Fibroblast of pulmonary artery (primary cell): ENCODE measurements around the gene ACTL10.

ENCODE experiments used
- DNase-seq: peaks from one replicate; pipeline ENCODE4 v3.0.0-alpha.2; 2010; ENCODE audit warnings: low read depth
- H3K4me3 ChIP-seq: replicated peaks from 2 replicates; pipeline ENCODE4 v1.5.1; 2011; ENCODE audit warnings: low read depth, mild to moderate bottlenecking, control low read depth, low read length, moderate library complexity
- TF ChIP-seq, protein P1 (sequence below): IDR thresholded peaks from 2 replicates; pipeline ENCODE4 v1.5.1; 2011; ENCODE audit warnings: mild to moderate bottlenecking, control low read depth, low read length, inconsistent platforms; ENCODE audit errors: missing control alignments

Gene ACTL10

DNA sequence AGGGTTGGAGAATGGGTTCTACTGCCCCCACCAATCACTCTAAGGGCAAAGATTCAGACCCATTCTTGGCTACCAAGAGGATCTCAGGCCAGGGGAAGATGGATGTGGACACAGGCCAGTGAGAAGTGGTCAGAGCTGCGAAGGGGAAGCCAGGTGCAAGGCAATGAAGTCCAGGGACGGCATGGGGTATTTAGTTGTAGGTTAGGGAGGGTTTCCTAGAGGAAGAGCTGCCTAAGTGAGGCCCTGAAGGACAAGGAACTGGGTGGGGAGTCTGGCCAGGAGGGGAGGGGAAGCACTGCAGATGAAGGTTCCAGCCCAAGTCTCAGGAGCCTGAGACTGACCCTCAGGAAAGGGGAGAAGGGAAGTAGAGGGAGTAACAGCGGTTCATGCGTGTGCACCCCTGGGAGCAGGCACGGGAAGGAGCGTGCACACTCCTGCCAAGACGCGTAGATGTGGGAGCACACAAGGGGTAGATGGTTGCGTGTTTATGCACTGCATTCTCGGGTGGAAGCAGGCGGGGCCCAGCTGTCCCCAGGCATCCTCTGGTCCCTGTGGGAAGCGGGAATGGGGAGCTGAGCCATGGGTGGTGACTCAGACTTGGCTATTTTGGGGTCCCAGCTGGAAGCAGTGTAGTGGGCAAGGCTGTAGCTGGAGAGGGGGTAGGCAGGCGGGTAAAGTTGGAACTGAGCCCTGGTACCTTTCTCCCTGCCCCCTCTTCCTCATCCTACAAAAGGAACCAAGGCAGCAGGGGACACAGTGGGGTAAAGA is 3.3 kb downstream of the ACTL10 start:
- TF ChIP-seq, protein P1, sequence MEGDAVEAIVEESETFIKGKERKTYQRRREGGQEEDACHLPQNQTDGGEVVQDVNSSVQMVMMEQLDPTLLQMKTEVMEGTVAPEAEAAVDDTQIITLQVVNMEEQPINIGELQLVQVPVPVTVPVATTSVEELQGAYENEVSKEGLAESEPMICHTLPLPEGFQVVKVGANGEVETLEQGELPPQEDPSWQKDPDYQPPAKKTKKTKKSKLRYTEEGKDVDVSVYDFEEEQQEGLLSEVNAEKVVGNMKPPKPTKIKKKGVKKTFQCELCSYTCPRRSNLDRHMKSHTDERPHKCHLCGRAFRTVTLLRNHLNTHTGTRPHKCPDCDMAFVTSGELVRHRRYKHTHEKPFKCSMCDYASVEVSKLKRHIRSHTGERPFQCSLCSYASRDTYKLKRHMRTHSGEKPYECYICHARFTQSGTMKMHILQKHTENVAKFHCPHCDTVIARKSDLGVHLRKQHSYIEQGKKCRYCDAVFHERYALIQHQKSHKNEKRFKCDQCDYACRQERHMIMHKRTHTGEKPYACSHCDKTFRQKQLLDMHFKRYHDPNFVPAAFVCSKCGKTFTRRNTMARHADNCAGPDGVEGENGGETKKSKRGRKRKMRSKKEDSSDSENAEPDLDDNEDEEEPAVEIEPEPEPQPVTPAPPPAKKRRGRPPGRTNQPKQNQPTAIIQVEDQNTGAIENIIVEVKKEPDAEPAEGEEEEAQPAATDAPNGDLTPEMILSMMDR, result no peak
- DNase-seq, result no peak
- no peak overlapping the region for H3K4me3 ChIP-seq

DNA sequence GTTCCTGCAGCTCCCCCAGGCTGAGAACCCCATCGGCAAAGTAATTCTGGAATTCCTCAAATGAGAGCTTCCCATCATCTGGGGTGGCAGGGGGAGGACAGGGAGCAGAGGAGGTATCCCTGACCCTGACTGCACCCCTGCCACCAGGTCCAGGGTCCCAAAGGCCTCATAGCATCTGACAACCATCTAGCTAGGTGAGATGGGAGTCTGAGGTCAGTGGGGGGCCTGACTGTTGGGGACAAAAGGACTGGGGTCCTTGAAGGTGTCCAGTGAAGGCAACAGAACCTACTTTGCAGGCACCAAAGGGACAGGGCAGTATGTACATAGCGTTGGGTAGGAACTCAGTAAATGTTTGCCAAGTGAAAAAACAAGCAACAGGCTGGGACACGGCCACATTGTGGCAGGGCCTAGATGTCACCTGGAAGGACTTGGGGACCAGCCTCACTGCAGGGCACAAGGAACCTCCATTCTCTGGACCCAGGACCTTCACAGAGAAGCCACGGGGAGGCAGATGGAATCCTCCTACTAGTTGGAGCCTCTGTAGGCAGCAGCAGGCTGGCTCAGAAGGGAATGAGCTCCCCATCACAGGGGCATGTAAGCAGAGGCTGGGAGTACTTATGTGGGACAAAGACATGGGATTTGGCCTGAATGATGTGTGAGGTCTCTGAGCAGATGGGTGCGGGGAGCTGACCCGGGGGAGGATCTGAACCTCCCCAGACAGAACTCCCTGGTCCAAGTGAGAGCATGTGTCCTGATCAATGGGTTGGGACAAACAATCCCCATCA is 4.2 kb downstream of the ACTL10 start:
- no peak overlapping the region for H3K4me3 ChIP-seq
- TF ChIP-seq, protein P1, result no peak
- DNase-seq, result no peak

DNA sequence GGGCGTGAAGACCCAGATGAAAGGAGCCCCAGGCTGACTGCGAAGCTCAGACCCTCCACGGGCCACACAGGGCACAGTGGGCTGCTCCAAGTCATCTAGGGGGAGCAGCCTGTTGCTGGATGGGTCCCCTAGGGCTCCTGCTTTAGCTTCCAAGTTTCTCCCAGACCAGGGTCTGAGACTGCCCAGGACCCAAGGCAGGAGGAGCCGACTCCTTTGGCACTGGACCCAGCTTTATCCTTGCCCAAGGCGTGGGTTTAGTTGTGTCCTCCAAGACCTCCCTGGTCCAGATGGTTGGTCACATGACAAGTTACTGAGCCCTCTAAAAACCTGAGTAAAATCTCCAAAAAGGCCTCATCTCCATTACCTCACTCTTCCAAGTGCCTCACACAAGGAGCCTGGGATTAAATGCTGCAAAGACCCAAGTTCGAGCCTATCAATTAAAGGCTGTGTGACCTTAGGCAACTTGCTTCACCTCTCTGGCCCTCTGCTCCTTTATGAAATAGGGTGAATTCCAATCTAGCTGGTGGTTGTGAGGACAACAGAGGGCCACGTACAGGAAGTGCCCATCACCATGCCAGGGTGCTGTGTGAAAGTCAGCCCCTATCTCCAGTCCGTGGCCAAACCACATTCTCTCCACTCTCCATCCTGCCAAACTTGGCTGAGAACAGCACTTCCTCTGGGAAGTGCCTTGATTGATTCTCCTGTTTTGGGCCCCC is 5.0 kb downstream of the ACTL10 start:
- TF ChIP-seq, protein P1, result no peak
- DNase-seq, result no peak
- H3K4me3 ChIP-seq, result no peak overlapping the region

DNA sequence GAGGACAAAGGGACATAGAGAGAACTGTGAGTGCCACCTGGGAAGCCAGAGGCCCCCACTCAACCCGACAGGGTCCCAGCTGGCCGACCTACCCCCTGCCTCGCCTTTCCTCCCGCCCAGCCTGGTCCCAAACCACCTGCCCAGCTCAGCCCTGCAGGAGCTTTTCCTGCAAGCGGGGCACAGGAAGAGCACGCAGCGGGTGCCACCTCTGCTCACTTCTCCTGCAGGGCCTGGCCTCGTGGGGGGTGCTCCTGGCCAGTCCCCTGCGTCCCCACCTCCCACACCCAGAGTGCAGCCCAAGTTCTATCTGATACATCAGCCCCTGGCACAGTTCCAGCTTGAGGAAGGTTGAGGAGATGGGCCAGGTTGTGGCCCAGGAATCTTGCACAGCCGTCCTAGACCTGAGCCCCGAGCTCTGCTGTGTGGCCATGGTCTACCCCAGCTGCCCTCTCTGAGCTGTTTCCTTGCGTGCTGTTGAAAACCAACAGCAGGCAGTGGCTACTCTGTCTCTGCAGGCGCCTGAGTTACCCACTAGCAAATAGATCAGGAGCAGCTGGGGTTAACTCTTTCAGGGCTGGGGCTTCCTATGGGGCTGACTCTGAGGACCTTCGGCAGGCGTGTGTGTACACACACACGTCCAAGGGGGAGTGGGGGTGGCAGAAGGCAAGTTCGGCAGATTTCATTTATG is 5.8 kb downstream of the ACTL10 start:
- no peak for DNase-seq
- H3K4me3 ChIP-seq, result peak overlapping the region; percentile 74
- TF ChIP-seq, protein P1, result no peak

DNA sequence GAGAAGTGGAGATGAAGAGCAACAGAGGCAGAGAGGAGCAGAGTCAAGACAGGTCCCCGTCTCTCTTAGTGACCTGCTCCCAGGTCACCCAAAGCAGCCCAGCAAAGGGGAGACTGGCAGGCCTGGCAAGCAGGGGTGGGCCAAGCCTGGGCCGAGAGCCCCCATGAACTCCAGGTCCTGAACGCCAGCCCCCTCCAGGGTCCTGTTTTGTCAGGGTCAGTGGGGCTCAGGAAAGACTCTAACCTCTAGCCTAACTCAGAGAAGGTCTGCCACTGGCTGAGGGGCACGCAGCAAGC is 6.3 kb downstream of the ACTL10 start:
- peak overlapping the region; percentile 74 for H3K4me3 ChIP-seq
- TF ChIP-seq, protein P1, result no peak
- no peak for DNase-seq

DNA sequence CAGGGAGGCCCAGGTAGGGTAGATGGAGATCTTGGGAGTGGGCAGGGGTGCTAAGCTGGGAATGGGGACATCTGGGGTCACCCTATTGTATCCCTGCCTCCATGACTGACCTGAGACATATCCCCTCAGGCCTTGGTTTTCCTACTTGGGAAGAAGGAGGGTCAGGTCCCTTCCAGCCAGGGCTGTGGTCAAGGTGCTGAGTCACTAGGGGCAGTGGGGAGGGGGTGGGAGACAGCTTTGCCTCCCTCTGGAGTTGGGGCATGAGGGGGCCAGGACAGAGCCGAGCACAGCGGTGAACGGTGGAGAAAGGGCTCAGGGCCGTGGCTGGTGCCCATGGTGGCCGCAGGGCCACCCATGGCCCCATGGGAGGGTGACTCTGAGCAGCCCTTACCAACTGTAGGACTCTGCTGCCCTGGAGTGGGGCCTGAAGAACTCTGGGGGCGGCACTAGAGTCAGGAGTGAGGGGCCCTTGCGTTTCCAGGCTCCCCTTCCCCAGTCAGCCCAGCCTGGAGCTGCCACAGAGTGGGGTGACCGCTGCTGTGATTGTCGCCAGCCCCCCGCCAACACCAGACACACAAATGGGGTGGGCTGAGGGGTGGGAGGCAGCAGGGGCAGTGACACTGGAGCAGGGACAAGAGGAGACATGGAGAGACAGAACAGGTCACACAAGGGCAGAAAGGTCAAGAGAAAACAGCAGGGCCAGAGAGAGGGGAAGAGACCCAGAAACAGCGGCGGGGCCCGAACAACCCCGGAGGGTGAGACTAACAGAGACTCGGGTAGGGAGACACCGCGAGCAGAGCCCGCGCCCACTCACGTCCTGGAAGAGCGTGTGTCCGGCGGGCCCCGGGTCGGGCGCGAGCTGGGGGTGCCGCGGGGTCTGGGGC is 6.9 kb downstream of the ACTL10 start:
- peak overlapping the region; percentile 74 for H3K4me3 ChIP-seq
- no peak for DNase-seq
- TF ChIP-seq, protein P1, result no peak
